ENCODE measurements around the gene GASK1A. TPM values are rescaled to one million over a fixed set of nuclear protein-coding genes. Genes with fewer than 3 reads are reported as not detected.
A peak's percentile ranks its signal among the peaks of the same experiment; 100 is the strongest.

Gene GASK1A
- total and polyA plus RNA-seq, 2 of the 4 experiments (the other 2 are of a cell fraction), result 0.18 to 0.19 TPM

DNA sequence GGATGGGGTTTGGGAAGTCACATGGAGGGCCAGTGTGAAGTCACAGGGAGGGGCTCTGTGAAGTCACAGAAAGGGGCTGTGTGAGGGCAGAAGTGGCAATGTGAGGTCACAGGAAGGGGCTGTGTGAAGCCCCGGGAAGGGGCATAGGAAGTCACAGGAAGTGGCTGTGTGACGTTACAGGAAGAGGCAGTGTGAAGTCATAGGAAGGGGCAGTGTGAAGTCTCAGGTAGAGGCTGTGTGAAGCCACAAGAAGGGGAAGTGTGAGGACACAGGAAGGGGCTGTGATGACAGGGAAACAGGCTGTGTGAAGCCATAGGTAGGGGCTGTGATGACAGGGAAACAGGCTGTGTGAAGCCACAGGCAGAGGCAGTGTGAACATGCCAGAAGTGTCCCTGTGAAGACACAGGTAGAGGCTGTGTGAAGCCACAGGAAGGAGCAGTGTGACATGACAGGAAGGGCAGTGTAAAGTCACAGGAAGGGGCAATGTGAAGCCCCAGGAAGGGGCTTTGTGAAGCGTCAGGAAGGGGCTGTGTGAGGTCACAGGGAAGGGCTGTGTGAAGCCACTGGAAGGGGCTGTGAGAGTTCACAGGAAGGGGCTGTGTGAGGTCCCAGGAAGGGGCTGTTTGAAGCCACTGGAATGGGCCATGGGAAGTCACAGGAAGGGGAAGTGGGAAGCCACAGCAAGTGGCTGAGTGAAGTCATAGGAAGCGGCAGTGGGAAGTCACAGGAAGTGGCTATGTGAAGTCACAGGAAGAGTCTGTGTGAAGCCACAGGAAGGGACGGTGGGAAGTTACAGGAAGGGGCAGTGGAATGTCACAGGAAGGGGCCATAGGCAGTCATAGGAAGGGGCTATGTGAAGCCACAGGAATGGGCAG lies 37.1 kb downstream of the GASK1A start:
- 48% methylated on average over 3 of the region's 5 CpGs; no CpG with 5 or more reads in 1 of the 2 experiments for WGBS, 2 experiments (ENCODE audit: extremely low coverage in 2 of 2, insufficient read length in 1 of 2)
- H3K4ac ChIP-seq (ENCODE audit: low read depth, low read length), result no peak overlapping the region
- no peak for DNase-seq
- no peak overlapping the region for H2AFZ ChIP-seq (replicated peaks; ENCODE audit: low read length, poor library complexity)
- peak overlapping the region; percentile 42 for H2AK9ac ChIP-seq (replicated peaks; ENCODE audit: low read depth, low read length, poor library complexity)
- H3K79me1 ChIP-seq (ENCODE audit: low read depth in 1 of 2, low read length in 2 of 2), result no peaks in the 10 kb centered on the region
- H3K27ac ChIP-seq (ENCODE audit: insufficient read depth, low read length), result no peak overlapping the region
- no peak overlapping the region for H2BK120ac ChIP-seq (ENCODE audit: low read depth, low read length)
- no peak overlapping the region for H3K56ac ChIP-seq (ENCODE audit: extremely low read depth, insufficient read depth, low read length)
- no peak overlapping the region for H3K14ac ChIP-seq (replicated peaks; ENCODE audit: low read depth, low read length)
- no peak overlapping the region for H3K4me3 ChIP-seq (ENCODE audit: insufficient read depth, low read depth, low read length)
- H4K20me1 ChIP-seq (ENCODE audit: insufficient read depth, low read length), result no peaks in the 10 kb centered on the region
- H2BK15ac ChIP-seq (ENCODE audit: low read depth, low read length), result no peak overlapping the region
- POLR2A ChIA-PET (ENCODE audit: unreplicated experiment), result no interaction called here
- intact Hi-C loops (cut with micrococcal nuclease) (no loop called here), dilution Hi-C loops (cut with HindIII; ENCODE audit: low sequenced_read_pairs, unreplicated experiment) (no loop called here), in situ Hi-C loops (cut with MboI; ENCODE audit: low sequenced_read_pairs) (no loop called here)
- H3K9me3 ChIP-seq (ENCODE audit: control insufficient read depth, insufficient read depth, low read length), result peaks cover 5% of the 10 kb centered on the region; the same call in 1 of the 2 replicates
- no peak overlapping the region for H3K18ac ChIP-seq (ENCODE audit: low read depth, low read length)
- H2AK5ac ChIP-seq (ENCODE audit: low read depth, low read length), result no peak overlapping the region
- no peak overlapping the region for H4K91ac ChIP-seq (ENCODE audit: insufficient read depth, low read depth, low read length)
- no peak overlapping the region for H2BK20ac ChIP-seq (ENCODE audit: low read depth, low read length)
- no peaks in the 10 kb centered on the region for H3K9me1 ChIP-seq (ENCODE audit: insufficient read depth, low read length)
- no peak overlapping the region for H3K9ac ChIP-seq (ENCODE audit: low read depth, low read length)
- no peak overlapping the region for H4K5ac ChIP-seq (ENCODE audit: low read depth, low read length)
- H3K36me3 ChIP-seq (ENCODE audit: control insufficient read depth, insufficient read depth, low read length), result no peaks in the 10 kb centered on the region
- CTCF ChIA-PET, result no interaction called here
- H3K23ac ChIP-seq (ENCODE audit: low read depth, low read length), result no peak overlapping the region
- no TSS peak for BruUV-seq (replicated peaks)
- H4K8ac ChIP-seq (ENCODE audit: low read depth in 2 of 2, low read length in 2 of 2), result no peak overlapping the region
- no peaks in the 10 kb centered on the region for H3K4me1 ChIP-seq (ENCODE audit: control insufficient read depth, insufficient read depth, low read length)
- H3K27me3 ChIP-seq (ENCODE audit: control insufficient read depth, insufficient read depth, low read length), result no peaks in the 10 kb centered on the region
- TF ChIP-seq MAFK (IDR thresholded peaks at IDR 0.05; ENCODE audit: low read depth, low read length), result no peak
- no peak overlapping the region for H3K4me2 ChIP-seq (ENCODE audit: low read depth, low read length)
- no peak for ATAC-seq (ENCODE audit: low read depth)
- H2BK5ac ChIP-seq (ENCODE audit: low read depth, low read length, poor library complexity, severe bottlenecking), result no peak overlapping the region

Data from IMR-90 (cell line).